ENCODE results near the gene PLEKHN1. TPM values are rescaled to one million over a fixed set of nuclear protein-coding genes. Genes with fewer than 3 reads are reported as not detected.

Gene PLEKHN1
- total RNA-seq, 1 donor from 2014 or later = 6.8 TPM

GRCh38 chr1:1000357-1001056 lies 34.2 kb downstream of the PLEKHN1 start:
- DNase-seq (ENCODE audit: low read depth) = no peak
- H3K4me3 ChIP-seq (ENCODE audit: low read depth, low read length) = peak overlapping the region; percentile 80
- TF ChIP-seq, protein P1, sequence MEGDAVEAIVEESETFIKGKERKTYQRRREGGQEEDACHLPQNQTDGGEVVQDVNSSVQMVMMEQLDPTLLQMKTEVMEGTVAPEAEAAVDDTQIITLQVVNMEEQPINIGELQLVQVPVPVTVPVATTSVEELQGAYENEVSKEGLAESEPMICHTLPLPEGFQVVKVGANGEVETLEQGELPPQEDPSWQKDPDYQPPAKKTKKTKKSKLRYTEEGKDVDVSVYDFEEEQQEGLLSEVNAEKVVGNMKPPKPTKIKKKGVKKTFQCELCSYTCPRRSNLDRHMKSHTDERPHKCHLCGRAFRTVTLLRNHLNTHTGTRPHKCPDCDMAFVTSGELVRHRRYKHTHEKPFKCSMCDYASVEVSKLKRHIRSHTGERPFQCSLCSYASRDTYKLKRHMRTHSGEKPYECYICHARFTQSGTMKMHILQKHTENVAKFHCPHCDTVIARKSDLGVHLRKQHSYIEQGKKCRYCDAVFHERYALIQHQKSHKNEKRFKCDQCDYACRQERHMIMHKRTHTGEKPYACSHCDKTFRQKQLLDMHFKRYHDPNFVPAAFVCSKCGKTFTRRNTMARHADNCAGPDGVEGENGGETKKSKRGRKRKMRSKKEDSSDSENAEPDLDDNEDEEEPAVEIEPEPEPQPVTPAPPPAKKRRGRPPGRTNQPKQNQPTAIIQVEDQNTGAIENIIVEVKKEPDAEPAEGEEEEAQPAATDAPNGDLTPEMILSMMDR (conservative IDR thresholded peaks at IDR 0.05; ENCODE audit: low read depth, low read length) = no peak

- TF ChIP-seq, protein P1 (conservative IDR thresholded peaks at IDR 0.05; ENCODE audit: low read depth, low read length) = no peak
- DNase-seq (ENCODE audit: low read depth) = no peak
- peak overlapping the region; percentile 80 for H3K4me3 ChIP-seq (ENCODE audit: low read depth, low read length)
Measured at GRCh38 chr1:1001057-1001783, 34.9 kb downstream of the PLEKHN1 start.

- TF ChIP-seq, protein P1 (conservative IDR thresholded peaks at IDR 0.05; ENCODE audit: low read depth, low read length) = no peak
- no peak for DNase-seq (ENCODE audit: low read depth)
- no peak overlapping the region for H3K4me3 ChIP-seq (ENCODE audit: low read depth, low read length)
Measured at GRCh38 chr1:1003618-1004419, 37.5 kb downstream of the PLEKHN1 start.

DNA sequence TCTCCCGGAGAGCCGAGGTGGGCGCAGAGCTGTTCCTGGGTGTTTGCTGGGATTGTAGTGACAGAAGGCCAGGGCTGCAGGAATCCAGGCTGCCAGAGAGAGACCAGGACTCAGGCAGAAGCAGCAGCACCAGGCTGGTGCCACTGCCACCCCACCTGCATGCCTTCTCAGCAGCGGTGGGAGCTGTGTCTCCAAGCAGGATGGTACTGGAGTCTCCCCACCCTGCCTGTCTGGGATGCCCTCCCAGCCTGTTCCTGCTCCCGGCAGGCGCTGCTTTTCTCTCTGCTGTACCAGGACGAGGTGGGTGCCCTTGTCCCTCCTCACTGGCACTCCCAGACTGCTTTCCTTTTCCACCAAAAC lies 38.1 kb downstream of the PLEKHN1 start:
- no peak for DNase-seq (ENCODE audit: low read depth)
- H3K4me3 ChIP-seq (ENCODE audit: low read depth, low read length) = no peak overlapping the region
- TF ChIP-seq, protein P1 (conservative IDR thresholded peaks at IDR 0.05; ENCODE audit: low read depth, low read length) = no peak

GRCh38 chr1:1004780-1005697 lies 38.8 kb downstream of the PLEKHN1 start:
- H3K4me3 ChIP-seq (ENCODE audit: low read depth, low read length) = no peak overlapping the region
- DNase-seq (ENCODE audit: low read depth) = no peak
- TF ChIP-seq, protein P1 (conservative IDR thresholded peaks at IDR 0.05; ENCODE audit: low read depth, low read length) = no peak

- no peak overlapping the region for H3K4me3 ChIP-seq (ENCODE audit: low read depth, low read length)
- TF ChIP-seq, protein P1 (conservative IDR thresholded peaks at IDR 0.05; ENCODE audit: low read depth, low read length) = no peak
- no peak for DNase-seq (ENCODE audit: low read depth)
Measured at GRCh38 chr1:1005774-1006304, 39.6 kb downstream of the PLEKHN1 start.
